T-helper 2 cell treated with Interferon-gamma antibody and Interleukin-4, amounts not matched to agents 5 μg/mL and 100 μg/mL, for 36 hours (primary cell): ENCODE measurements around the gene PDZRN3.

Experiments used
- DNase-seq: peaks from one replicate; pipeline ENCODE4 v3.0.0; 2021; ENCODE audit warnings: low spot score
- H3K27ac Mint-ChIP-seq: one replicate; pipeline ENCODE4 v1.8.0; 2021; ENCODE audit warnings: mild to moderate bottlenecking, mixed read lengths
- H3K27me3 Mint-ChIP-seq: one replicate; pipeline ENCODE4 v1.8.0; 2021; ENCODE audit warnings: low read depth, mixed read lengths
- H3K36me3 Mint-ChIP-seq: one replicate; pipeline ENCODE4 v1.8.0; 2021; ENCODE audit warnings: low read depth, mixed read lengths
- H3K4me1 Mint-ChIP-seq: one replicate; pipeline ENCODE4 v1.8.0; 2021; ENCODE audit warnings: low read depth, mixed read lengths
- H3K4me3 Mint-ChIP-seq: one replicate; pipeline ENCODE4 v1.8.0; 2022; ENCODE audit warnings: mild to moderate bottlenecking, moderate library complexity, mixed read lengths
- H3K9me3 Mint-ChIP-seq: one replicate; pipeline ENCODE4 v1.8.0; 2021; ENCODE audit warnings: mixed read lengths

PDZRN3 gene

DNA sequence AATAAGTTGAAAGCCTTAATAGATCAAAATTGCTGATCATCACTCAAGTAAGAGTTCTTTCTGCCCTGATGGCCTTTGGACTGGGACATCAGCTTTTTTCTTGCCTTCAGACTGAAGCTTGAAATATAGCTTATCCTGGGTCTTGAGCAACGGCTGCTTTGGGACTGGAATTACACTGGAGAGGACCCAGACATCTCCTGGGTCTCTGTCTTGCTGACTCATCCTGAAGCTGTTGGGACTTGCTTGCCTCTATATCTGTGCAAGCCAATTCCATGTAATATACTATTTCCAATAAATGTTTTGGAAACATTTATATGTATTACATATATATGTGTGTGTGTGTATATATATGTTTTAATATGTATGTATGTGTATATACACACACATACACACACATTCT, 260.2 kb downstream of the PDZRN3 start:
- no peaks in the 10 kb centered on the region for H3K4me1 Mint-ChIP-seq
- H3K27ac Mint-ChIP-seq: no peak overlapping the region
- H3K4me3 Mint-ChIP-seq: no peak overlapping the region
- no peak for DNase-seq
- H3K9me3 Mint-ChIP-seq: no peaks in the 10 kb centered on the region
- no peaks in the 10 kb centered on the region for H3K27me3 Mint-ChIP-seq
- no peaks in the 10 kb centered on the region for H3K36me3 Mint-ChIP-seq

GRCh38 chr3:73363093-73363492, 261.6 kb downstream of the PDZRN3 start:
- Mint-ChIP-seq H3K27ac (no peak overlapping the region), H3K4me1 (no peaks in the 10 kb centered on the region), H3K9me3 (no peaks in the 10 kb centered on the region), H3K4me3 (no peak overlapping the region), H3K36me3 (no peaks in the 10 kb centered on the region), H3K27me3 (no peaks in the 10 kb centered on the region)
- no peak for DNase-seq

- H3K36me3 Mint-ChIP-seq: no peaks in the 10 kb centered on the region
- no peak overlapping the region for H3K4me3 Mint-ChIP-seq
- peaks cover 5% of the 10 kb centered on the region for H3K9me3 Mint-ChIP-seq
- no peaks in the 10 kb centered on the region for H3K27me3 Mint-ChIP-seq
- H3K4me1 Mint-ChIP-seq: no peaks in the 10 kb centered on the region
- no peak overlapping the region for H3K27ac Mint-ChIP-seq
- no peak for DNase-seq
These were observed 263.1 kb downstream of the PDZRN3 start for GRCh38 chr3:73361591-73361990.

GRCh38 chr3:73353649-73354217, 271.0 kb downstream of the PDZRN3 start:
- no peak for DNase-seq
- H3K9me3 Mint-ChIP-seq: peaks cover 5% of the 10 kb centered on the region
- H3K27me3 Mint-ChIP-seq: no peaks in the 10 kb centered on the region
- no peak overlapping the region for H3K27ac Mint-ChIP-seq
- no peaks in the 10 kb centered on the region for H3K36me3 Mint-ChIP-seq
- no peaks in the 10 kb centered on the region for H3K4me1 Mint-ChIP-seq
- no peak overlapping the region for H3K4me3 Mint-ChIP-seq

DNA sequence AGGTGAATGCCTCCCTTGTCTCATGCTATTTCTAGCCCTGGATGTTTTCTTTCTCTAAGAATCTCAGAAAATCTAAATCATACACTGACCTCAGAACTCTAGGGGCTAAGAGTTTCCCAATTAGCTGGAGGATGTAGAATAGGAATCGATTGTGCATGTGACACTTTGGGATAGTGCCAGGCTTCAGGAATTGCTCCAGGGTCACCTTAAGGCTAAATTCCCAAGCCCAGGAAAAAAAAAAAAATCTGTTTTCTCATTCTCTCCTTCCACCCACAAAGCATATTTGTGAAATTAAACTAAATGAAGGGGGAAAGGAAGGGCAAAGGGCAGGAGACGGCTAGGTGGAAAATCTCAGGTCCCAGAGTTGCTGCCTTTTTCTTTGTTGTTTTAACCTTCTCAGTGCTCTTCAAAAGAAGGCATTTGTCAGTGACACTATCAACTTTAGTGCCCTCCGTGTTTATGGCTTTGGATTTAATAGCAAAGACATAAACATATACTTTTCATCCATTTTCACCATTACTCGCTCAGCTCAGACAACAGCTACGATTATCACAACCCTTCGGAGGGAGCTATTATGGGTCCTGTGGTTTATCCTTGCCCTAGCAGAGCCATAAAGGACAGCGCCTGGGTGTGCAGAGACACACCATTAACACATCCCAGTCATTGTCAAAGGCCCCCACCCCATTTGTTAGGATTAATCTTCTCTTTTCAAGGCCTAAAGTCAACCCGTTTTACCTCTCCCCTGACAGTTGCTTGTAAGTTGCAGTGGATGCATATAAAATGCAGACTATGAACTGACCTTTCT, 271.7 kb downstream of the PDZRN3 start:
- peaks cover 5% of the 10 kb centered on the region for H3K9me3 Mint-ChIP-seq
- H3K27ac Mint-ChIP-seq: no peak overlapping the region
- H3K27me3 Mint-ChIP-seq: no peaks in the 10 kb centered on the region
- no peaks in the 10 kb centered on the region for H3K36me3 Mint-ChIP-seq
- H3K4me1 Mint-ChIP-seq: no peaks in the 10 kb centered on the region
- no peak for DNase-seq
- no peak overlapping the region for H3K4me3 Mint-ChIP-seq

GRCh38 chr3:73351423-73352071, 273.2 kb downstream of the PDZRN3 start:
- H3K9me3 Mint-ChIP-seq: no peaks in the 10 kb centered on the region
- no peaks in the 10 kb centered on the region for H3K36me3 Mint-ChIP-seq
- no peak overlapping the region for H3K27ac Mint-ChIP-seq
- no peak for DNase-seq
- no peaks in the 10 kb centered on the region for H3K4me1 Mint-ChIP-seq
- no peaks in the 10 kb centered on the region for H3K27me3 Mint-ChIP-seq
- no peak overlapping the region for H3K4me3 Mint-ChIP-seq

DNA sequence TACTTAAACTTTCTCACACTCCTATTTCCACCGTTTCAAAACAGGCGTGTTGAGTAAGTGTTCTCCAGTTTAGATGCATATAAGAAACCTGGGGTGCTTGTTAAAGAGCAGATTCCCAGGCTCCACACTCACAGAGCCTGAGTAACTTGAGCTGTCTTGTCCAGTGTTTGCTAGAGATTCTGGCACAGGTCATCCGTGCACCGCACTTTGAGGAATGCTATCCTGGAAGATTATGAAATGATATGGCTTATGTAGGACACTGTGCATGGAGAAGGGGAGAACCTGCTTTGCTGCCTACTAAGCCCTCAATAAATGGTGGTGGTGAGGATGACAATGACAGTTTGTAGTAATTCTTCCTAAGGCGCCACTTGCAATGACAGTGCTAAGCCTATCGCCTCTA, 273.7 kb downstream of the PDZRN3 start:
- Mint-ChIP-seq H3K4me3 (no peak overlapping the region), H3K9me3 (no peaks in the 10 kb centered on the region), H3K27me3 (no peaks in the 10 kb centered on the region), H3K27ac (no peak overlapping the region), H3K36me3 (no peaks in the 10 kb centered on the region), H3K4me1 (no peaks in the 10 kb centered on the region)
- no peak for DNase-seq

- Mint-ChIP-seq H3K27ac (no peak overlapping the region), H3K27me3 (no peaks in the 10 kb centered on the region), H3K9me3 (no peaks in the 10 kb centered on the region), H3K4me1 (no peaks in the 10 kb centered on the region), H3K4me3 (no peak overlapping the region), H3K36me3 (no peaks in the 10 kb centered on the region)
- no peak for DNase-seq
These were observed 275.1 kb downstream of the PDZRN3 start for GRCh38 chr3:73349657-73350056.

DNA sequence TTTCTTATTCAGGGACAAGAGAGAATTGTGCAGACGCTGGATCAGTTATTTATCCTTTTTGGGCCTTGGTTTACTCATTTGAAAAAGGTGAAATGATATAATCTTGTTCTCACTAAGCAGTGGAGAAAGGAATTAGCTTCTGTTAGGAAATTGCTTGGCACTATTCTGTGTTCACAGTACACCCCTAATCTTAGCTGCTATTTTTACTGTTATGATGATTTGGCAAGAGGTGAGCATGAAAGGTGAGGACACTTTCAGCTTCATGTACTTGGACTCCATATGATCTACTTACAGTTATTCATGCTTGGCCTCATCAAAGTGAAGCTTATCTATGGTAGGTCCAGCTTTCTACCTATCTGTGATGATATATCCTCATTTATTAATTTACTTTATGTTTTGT, 282.7 kb downstream of the PDZRN3 start:
- no peaks in the 10 kb centered on the region for H3K36me3 Mint-ChIP-seq
- no peak for DNase-seq
- H3K4me1 Mint-ChIP-seq: no peaks in the 10 kb centered on the region
- H3K9me3 Mint-ChIP-seq: no peaks in the 10 kb centered on the region
- no peak overlapping the region for H3K27ac Mint-ChIP-seq
- H3K4me3 Mint-ChIP-seq: no peak overlapping the region
- H3K27me3 Mint-ChIP-seq: no peaks in the 10 kb centered on the region

GRCh38 chr3:73341272-73341935, 283.3 kb downstream of the PDZRN3 start:
- no peaks in the 10 kb centered on the region for H3K9me3 Mint-ChIP-seq
- no peaks in the 10 kb centered on the region for H3K36me3 Mint-ChIP-seq
- H3K4me1 Mint-ChIP-seq: no peaks in the 10 kb centered on the region
- DNase-seq: no peak
- no peaks in the 10 kb centered on the region for H3K27me3 Mint-ChIP-seq
- no peak overlapping the region for H3K4me3 Mint-ChIP-seq
- no peak overlapping the region for H3K27ac Mint-ChIP-seq

DNA sequence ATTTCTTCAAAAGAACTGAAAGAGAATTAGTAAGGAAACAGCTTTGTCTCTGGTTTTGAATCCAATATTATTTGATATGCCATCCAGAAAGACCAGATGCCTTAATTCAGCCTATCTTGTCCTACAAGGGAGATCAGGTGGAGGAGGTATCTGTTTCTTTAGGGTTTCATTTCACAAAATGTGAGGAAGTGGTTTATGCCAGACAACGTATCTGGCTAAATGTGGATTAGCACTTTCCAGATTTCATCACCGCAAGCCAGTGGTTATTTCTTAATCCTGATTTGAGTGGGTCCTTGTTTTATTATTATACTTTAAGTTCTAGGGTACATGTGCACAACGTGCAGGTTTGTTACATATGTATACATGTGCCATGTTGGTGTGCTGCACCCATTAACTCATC, 292.2 kb downstream of the PDZRN3 start:
- H3K27ac Mint-ChIP-seq: no peak overlapping the region
- H3K9me3 Mint-ChIP-seq: no peaks in the 10 kb centered on the region
- DNase-seq: no peak
- H3K4me1 Mint-ChIP-seq: no peaks in the 10 kb centered on the region
- no peak overlapping the region for H3K4me3 Mint-ChIP-seq
- no peaks in the 10 kb centered on the region for H3K27me3 Mint-ChIP-seq
- H3K36me3 Mint-ChIP-seq: no peaks in the 10 kb centered on the region
